ENCODE results near the gene GIPC3. TPM values are rescaled to one million over a fixed set of nuclear protein-coding genes. Genes with fewer than 3 reads are reported as not detected.
A peak's percentile ranks its signal among the peaks of the same experiment; 100 is the strongest.

The GIPC3 gene
- total RNA-seq, 6 experiments from 2014 or later = 0.51 to 1.6 (median 0.80) TPM

GRCh38 chr19:3593156-3593555, 7.9 kb downstream of the GIPC3 start:
- Histone ChIP-seq H3K4me1 (peaks cover 0 to 6% (median 0%) of the 10 kb centered on the region in 4 donors), H3K27me3 (no peaks in the 10 kb centered on the region), H3K4me3 (no peak overlapping the region), H3K9me3 (no peaks in the 10 kb centered on the region), H3K36me3 (no peaks in the 10 kb centered on the region), H3K27ac (no peak overlapping the region)
- DNase-seq = no peak
- intact Hi-C loops (cut with DNase I) = no loop called here
- 32% methylated on average over 7 of the region's 11 CpGs for WGBS (ENCODE audit: insufficient coverage, low coverage, low lambda C conversion rate, missing lambda C conversion rate)
- peak in 1 of 4 donors; percentile 12 for ATAC-seq
- TF ChIP-seq POLR2A (IDR thresholded peaks at IDR 0.05) (no peak), CTCF (IDR thresholded peaks at IDR 0.05) (no peak)

- Histone ChIP-seq H3K4me1 (peaks cover 0 to 6% (median 0%) of the 10 kb centered on the region in 4 donors), H3K36me3 (no peaks in the 10 kb centered on the region), H3K4me3 (no peak overlapping the region), H3K9me3 (no peaks in the 10 kb centered on the region), H3K27ac (no peak overlapping the region), H3K27me3 (no peaks in the 10 kb centered on the region)
- no peak for ATAC-seq
- 80% methylated on average over 1 of the region's 34 CpGs for WGBS (ENCODE audit: insufficient coverage, low coverage, low lambda C conversion rate, missing lambda C conversion rate)
- intact Hi-C loops (cut with DNase I) = no loop called here
- DNase-seq = no peak
- TF ChIP-seq CTCF (IDR thresholded peaks at IDR 0.05) = no peak
- no peak for TF ChIP-seq POLR2A (IDR thresholded peaks at IDR 0.05)
Measured at GRCh38 chr19:3595521-3596061, 10.3 kb downstream of the GIPC3 start.

- H3K36me3 ChIP-seq = no peaks in the 10 kb centered on the region
- no CpG with 5 or more reads among the region's 28 CpGs for WGBS (ENCODE audit: insufficient coverage, low coverage, low lambda C conversion rate, missing lambda C conversion rate)
- no peaks in the 10 kb centered on the region for H3K4me1 ChIP-seq
- H3K27me3 ChIP-seq = no peaks in the 10 kb centered on the region
- ATAC-seq = no peak
- no peak for DNase-seq
- no peak overlapping the region for H3K4me3 ChIP-seq
- H3K9me3 ChIP-seq = no peaks in the 10 kb centered on the region
- intact Hi-C loops (cut with DNase I) = no loop called here
- H3K27ac ChIP-seq = no peak overlapping the region
- no peak for TF ChIP-seq CTCF (IDR thresholded peaks at IDR 0.05)
- TF ChIP-seq POLR2A (IDR thresholded peaks at IDR 0.05) = no peak
Measured at GRCh38 chr19:3599776-3600187, 14.5 kb downstream of the GIPC3 start.

GRCh38 chr19:3601021-3601420, 15.7 kb downstream of the GIPC3 start:
- TF ChIP-seq CTCF (IDR thresholded peaks at IDR 0.05) (no peak), POLR2A (IDR thresholded peaks at IDR 0.05) (no peak)
- ATAC-seq = no peak
- Histone ChIP-seq H3K27ac (no peak overlapping the region), H3K4me3 (no peak overlapping the region), H3K36me3 (no peaks in the 10 kb centered on the region), H3K27me3 (no peaks in the 10 kb centered on the region), H3K4me1 (peaks cover 0 to under 1% (median 0%) of the 10 kb centered on the region in 4 donors), H3K9me3 (no peaks in the 10 kb centered on the region)
- intact Hi-C loops (cut with DNase I) = no loop called here
- 91% methylated on average over 11 of the region's 12 CpGs for WGBS (ENCODE audit: insufficient coverage, low coverage, low lambda C conversion rate, missing lambda C conversion rate)
- no peak for DNase-seq

Data from right lobe of liver (tissue), 6 donors.